ENCODE measurements around the gene MFSD12.

- TF ChIP-seq YY1 (IDR thresholded peaks at IDR 0.05) (no peak), REST (IDR thresholded peaks at IDR 0.05) (no peak), CTCF (IDR thresholded peaks at IDR 0.05; ENCODE audit: low read depth, low read length, missing input control) (no peak)
These were observed 9.6 kb downstream of the MFSD12 start for GRCh38 chr19:3547767-3548282.

All from liver (tissue), 2 donors.